ENCODE data around the gene PHC2.
A peak's percentile ranks its signal among the peaks of the same experiment; 100 is the strongest.

The PHC2 gene

GRCh38 chr1:33348676-33349080, 82.2 kb downstream of the PHC2 start:
- DNase-seq: peak; percentile 43

- no peak for DNase-seq
Measured at GRCh38 chr1:33348194-33348593, 82.7 kb downstream of the PHC2 start.

- peak; percentile 68 for DNase-seq
Measured at GRCh38 chr1:33347650-33347992, 83.3 kb downstream of the PHC2 start.

GRCh38 chr1:33346927-33347649, 83.8 kb downstream of the PHC2 start:
- no peak for DNase-seq

GRCh38 chr1:33346533-33346926, 84.4 kb downstream of the PHC2 start:
- no peak for DNase-seq

- no peak for DNase-seq
Measured at GRCh38 chr1:33344896-33345560, 85.9 kb downstream of the PHC2 start.

GRCh38 chr1:33343539-33343938, 87.4 kb downstream of the PHC2 start:
- no peak for DNase-seq

- DNase-seq: peak; percentile 99
Measured at GRCh38 chr1:33342041-33342723, 88.7 kb downstream of the PHC2 start.

- no peak for DNase-seq
Measured at GRCh38 chr1:33341190-33341589, 89.7 kb downstream of the PHC2 start.

- no peak for DNase-seq
Measured at GRCh38 chr1:33339413-33339812, 91.5 kb downstream of the PHC2 start.

- DNase-seq: no peak
Measured at GRCh38 chr1:33338440-33339211, 92.3 kb downstream of the PHC2 start.

- DNase-seq: no peak
Measured at GRCh38 chr1:33338048-33338439, 92.9 kb downstream of the PHC2 start.

- no peak for DNase-seq
Measured at GRCh38 chr1:33337441-33337840, 93.5 kb downstream of the PHC2 start.

GRCh38 chr1:33336580-33336979, 94.3 kb downstream of the PHC2 start:
- peak; percentile 50 for DNase-seq

GRCh38 chr1:33335020-33335419, 95.9 kb downstream of the PHC2 start:
- DNase-seq: no peak

- no peak for DNase-seq
Measured at GRCh38 chr1:33334081-33334552, 96.8 kb downstream of the PHC2 start.

GRCh38 chr1:33332881-33333280, 98.0 kb downstream of the PHC2 start:
- no peak for DNase-seq

GRCh38 chr1:33332357-33332789, 98.5 kb downstream of the PHC2 start:
- no peak for DNase-seq

- DNase-seq: no peak
Measured at GRCh38 chr1:33331444-33332356, 99.2 kb downstream of the PHC2 start.

- DNase-seq: no peak
Measured at GRCh38 chr1:33330906-33331305, 100.0 kb downstream of the PHC2 start.

- DNase-seq: no peak
Measured at GRCh38 chr1:33330361-33330890, 100.5 kb downstream of the PHC2 start.
